MCF 10A (cell line): ENCODE data around the gene RPRD1A. TPM values are rescaled to one million over a fixed set of nuclear protein-coding genes. Genes with fewer than 3 reads are reported as not detected.

Source experiments
- BruUV-seq: library from RNA; stranded (reverse); fragments of 400-500 nt; replicated peaks from 2 replicates; lab custom pipeline; 2021; lab: Mats Ljungman, UMichigan
- CTCF ChIA-PET: fragments of 300-600 bp; sonication (Branson Sonifier 250); formaldehyde crosslinking; extraction: SDS; loops from one replicate; lab custom pipeline; 2021; ENCODE audit warnings: antibody characterized with exemption, inconsistent platforms; lab: Yijun Ruan, JAX
- POLR2A ChIA-PET: fragments of 300-600, 350-650 bp; sonication (Branson Sonifier 250); formaldehyde crosslinking; extraction: SDS; loops from one replicate; lab custom pipeline; 2020; ENCODE audit warnings: antibody characterized with exemption, inconsistent platforms; lab: Yijun Ruan, JAX
- DNase-seq: peaks from one replicate; pipeline ENCODE4 v3.0.0-alpha.2; 2018; ENCODE audit not compliant: unreplicated experiment
- H3K27ac Mint-ChIP-seq: one replicate; pipeline ENCODE4 v1.8.0; 2022; ENCODE audit warnings: mild to moderate bottlenecking, low read depth, mixed read lengths; ENCODE audit not compliant: unreplicated experiment
- H3K27me3 Mint-ChIP-seq: one replicate; pipeline ENCODE4 v1.8.0; 2022; ENCODE audit warnings: mixed read lengths; ENCODE audit not compliant: insufficient read depth, unreplicated experiment
- H3K36me3 Mint-ChIP-seq: one replicate; pipeline ENCODE4 v1.8.0; 2022; ENCODE audit warnings: mild to moderate bottlenecking, moderate library complexity, mixed read lengths; ENCODE audit not compliant: insufficient read depth, unreplicated experiment
- H3K4me1 Mint-ChIP-seq: one replicate; pipeline ENCODE4 v1.8.0; 2022; ENCODE audit warnings: mixed read lengths; ENCODE audit not compliant: insufficient read depth, unreplicated experiment
- H3K4me3 Mint-ChIP-seq: one replicate; pipeline ENCODE4 v1.8.0; 2022; ENCODE audit warnings: mild to moderate bottlenecking, moderate library complexity, mixed read lengths; ENCODE audit not compliant: unreplicated experiment
- H3K9me3 Mint-ChIP-seq: one replicate; pipeline ENCODE4 v1.8.0; 2022; ENCODE audit warnings: mixed read lengths; ENCODE audit not compliant: unreplicated experiment
- intact Hi-C: fragments of 100-400 bp; cut with micrococcal nuclease; formaldehyde crosslinking; loops from 2 replicates; pipeline ENCODE4 v1.14.1; 2022
- total RNA-seq: library from RNA; stranded (reverse); gene quantifications from 2 replicates; pipeline ENCODE4 v1.2.3, GENCODE V29; 2022
- TF ChIP-seq, protein P1 (sequence below): fragments of 200-600 bp; IDR thresholded peaks from one replicate; pipeline ENCODE4 v1.8.0; 2022; ENCODE audit warnings: antibody characterized with exemption, mild to moderate bottlenecking; ENCODE audit not compliant: unreplicated experiment

RPRD1A gene
- total RNA-seq, 1 experiment from 2014 or later = 89.1 TPM

DNA sequence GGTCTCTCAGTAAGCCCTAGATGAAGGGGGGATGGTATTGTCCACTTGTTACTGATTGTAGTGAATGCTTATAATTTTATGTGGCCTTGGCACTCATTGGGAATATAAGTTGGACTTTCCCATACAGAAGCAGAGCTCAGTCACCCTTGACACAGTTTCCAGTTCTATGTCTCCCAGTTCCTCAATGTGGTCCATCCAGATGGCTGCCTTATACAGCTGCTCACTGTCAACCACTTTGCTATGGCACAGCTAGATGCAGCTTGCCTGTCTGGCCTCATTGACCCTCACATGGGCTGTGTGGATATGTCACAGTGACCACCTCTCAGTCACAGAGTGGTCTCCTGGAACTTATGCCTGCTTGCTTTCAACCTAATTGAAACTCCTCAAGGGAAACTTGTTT is 40.1 kb upstream of the RPRD1A start:
- no peak overlapping the region for H3K4me3 Mint-ChIP-seq
- no peaks in the 10 kb centered on the region for H3K27me3 Mint-ChIP-seq
- no peaks in the 10 kb centered on the region for H3K4me1 Mint-ChIP-seq
- no peak for DNase-seq
- no TSS peak for BruUV-seq
- ChIA-PET POLR2A (interaction anchor here (1.4 kb wide), 1 partner anchor 22 kb away, joined by 4 read pairs; the partner anchor contains the start of genes ELP2 and SLC39A6), CTCF (interaction anchor here (0.6 to 0.7 kb wide), 2 partner anchors 22 to 984 kb away, joined by 3 read pairs; no protein-coding TSS in a partner anchor)
- H3K9me3 Mint-ChIP-seq = peaks cover 2% of the 10 kb centered on the region
- intact Hi-C loops = no loop called here
- H3K27ac Mint-ChIP-seq = no peak overlapping the region
- H3K36me3 Mint-ChIP-seq = peaks cover 38% of the 10 kb centered on the region
- TF ChIP-seq, protein P1, sequence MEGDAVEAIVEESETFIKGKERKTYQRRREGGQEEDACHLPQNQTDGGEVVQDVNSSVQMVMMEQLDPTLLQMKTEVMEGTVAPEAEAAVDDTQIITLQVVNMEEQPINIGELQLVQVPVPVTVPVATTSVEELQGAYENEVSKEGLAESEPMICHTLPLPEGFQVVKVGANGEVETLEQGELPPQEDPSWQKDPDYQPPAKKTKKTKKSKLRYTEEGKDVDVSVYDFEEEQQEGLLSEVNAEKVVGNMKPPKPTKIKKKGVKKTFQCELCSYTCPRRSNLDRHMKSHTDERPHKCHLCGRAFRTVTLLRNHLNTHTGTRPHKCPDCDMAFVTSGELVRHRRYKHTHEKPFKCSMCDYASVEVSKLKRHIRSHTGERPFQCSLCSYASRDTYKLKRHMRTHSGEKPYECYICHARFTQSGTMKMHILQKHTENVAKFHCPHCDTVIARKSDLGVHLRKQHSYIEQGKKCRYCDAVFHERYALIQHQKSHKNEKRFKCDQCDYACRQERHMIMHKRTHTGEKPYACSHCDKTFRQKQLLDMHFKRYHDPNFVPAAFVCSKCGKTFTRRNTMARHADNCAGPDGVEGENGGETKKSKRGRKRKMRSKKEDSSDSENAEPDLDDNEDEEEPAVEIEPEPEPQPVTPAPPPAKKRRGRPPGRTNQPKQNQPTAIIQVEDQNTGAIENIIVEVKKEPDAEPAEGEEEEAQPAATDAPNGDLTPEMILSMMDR = no peak

DNA sequence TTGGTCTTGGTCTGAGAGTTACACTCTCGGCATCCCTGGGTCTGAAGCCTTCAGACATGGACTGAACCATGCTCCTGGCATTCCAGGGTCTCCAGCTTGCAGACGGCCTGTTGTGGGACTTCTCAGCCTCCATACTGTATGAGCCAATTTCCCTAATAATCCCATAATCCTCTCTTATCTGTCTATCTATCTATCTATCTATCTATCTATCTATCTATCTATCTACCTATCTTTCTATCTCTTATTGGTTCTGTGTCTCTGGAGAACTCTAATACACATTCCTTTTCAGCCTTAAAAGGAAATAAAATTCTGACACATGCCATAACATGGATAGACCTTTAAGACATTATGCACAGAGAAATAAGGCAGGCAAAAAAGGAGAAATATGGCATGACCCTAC is 37.4 kb upstream of the RPRD1A start:
- BruUV-seq = no TSS peak
- ChIA-PET CTCF (no interaction called here), POLR2A (interaction anchor here (0.6 to 1.4 kb wide), 2 partner anchors 19 to 24 kb away, joined by 3 to 4 read pairs; partner anchors contain the start of gene SLC39A6)
- Mint-ChIP-seq H3K4me3 (no peak overlapping the region), H3K36me3 (peaks cover 11% of the 10 kb centered on the region), H3K4me1 (no peaks in the 10 kb centered on the region), H3K27me3 (no peaks in the 10 kb centered on the region), H3K9me3 (peaks cover 8% of the 10 kb centered on the region), H3K27ac (no peak overlapping the region)
- intact Hi-C loops = no loop called here
- TF ChIP-seq, protein P1 = no peak
- no peak for DNase-seq

DNA sequence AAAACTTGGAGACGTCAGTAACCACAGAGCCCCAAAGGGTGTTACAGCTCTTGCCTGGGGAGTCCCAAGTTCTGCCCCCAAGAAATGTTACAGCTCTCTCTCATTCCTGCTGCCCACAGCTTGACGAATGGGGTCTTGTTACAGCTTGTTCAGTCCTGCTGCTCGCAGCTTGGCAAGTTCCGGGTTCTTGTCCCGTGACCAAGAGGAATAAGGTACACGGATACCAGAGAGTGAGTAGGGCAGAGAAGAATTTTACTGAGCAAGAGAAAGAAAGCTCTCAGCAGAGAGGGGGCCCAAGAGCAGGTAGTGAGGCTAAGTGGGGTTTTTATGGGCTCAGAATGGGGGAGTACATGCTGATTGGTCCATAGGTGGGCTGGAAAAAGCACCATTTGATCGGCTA is 34.6 kb upstream of the RPRD1A start:
- Mint-ChIP-seq H3K36me3 (no peaks in the 10 kb centered on the region), H3K4me1 (no peaks in the 10 kb centered on the region), H3K4me3 (no peak overlapping the region), H3K27ac (no peak overlapping the region), H3K27me3 (no peaks in the 10 kb centered on the region), H3K9me3 (peaks cover 8% of the 10 kb centered on the region)
- no TSS peak for BruUV-seq
- TF ChIP-seq, protein P1 = no peak
- intact Hi-C loops = no loop called here
- DNase-seq = no peak
- POLR2A ChIA-PET = no interaction called here
- CTCF ChIA-PET = interaction anchor here (0.6 to 1.0 kb wide), 3 partner anchors 112 to 533 kb away, joined by 3 to 5 read pairs (median 3); no protein-coding TSS in a partner anchor

DNA sequence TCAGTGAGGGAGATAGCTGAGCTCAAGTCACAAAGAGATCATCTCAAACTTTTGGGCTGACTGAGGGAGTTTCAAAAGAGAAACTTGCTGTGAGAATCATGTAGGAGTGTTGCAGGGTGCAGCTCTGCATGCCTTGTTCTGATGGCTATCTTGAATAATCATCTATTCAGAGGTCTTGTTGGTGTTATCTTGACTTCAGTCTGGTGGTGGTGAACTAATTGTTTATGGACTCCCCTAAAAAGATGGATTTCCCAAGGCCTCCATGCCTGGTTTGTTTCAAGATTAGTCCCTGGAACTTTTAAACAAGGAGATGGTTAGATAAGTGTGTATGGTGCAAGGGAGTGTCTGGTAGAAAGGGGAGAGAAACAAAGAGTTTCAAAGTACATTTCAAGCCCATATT is 32.0 kb upstream of the RPRD1A start:
- DNase-seq = no peak
- Mint-ChIP-seq H3K9me3 (peaks cover 8% of the 10 kb centered on the region), H3K27ac (no peak overlapping the region), H3K4me1 (no peaks in the 10 kb centered on the region), H3K36me3 (no peaks in the 10 kb centered on the region), H3K27me3 (no peaks in the 10 kb centered on the region), H3K4me3 (no peak overlapping the region)
- TF ChIP-seq, protein P1 = no peak
- BruUV-seq = no TSS peak
- ChIA-PET POLR2A (interaction anchor here (0.7 kb wide), 1 partner anchor 29 kb away, joined by 4 read pairs; no protein-coding TSS in a partner anchor), CTCF (interaction anchor here (1.0 to 1.3 kb wide), 2 partner anchors 22 to 187 kb away, joined by 3 to 6 read pairs; no protein-coding TSS in a partner anchor)
- intact Hi-C loops = loop anchor here (10.0 kb wide), 2 partner anchors 345 to 585 kb away; no protein-coding TSS in a partner anchor
